DOHH2 (cell line): ENCODE data around the gene RHBDF2.

ENCODE experiments used
- EZH2phosphoT487 ChIP-seq: fragments of 200-600 bp; sonication (generic); IDR thresholded peaks from 2 replicates; pipeline ENCODE4 v1.6.1; 2017; ENCODE audit warnings: borderline replicate concordance, mild to moderate bottlenecking, antibody characterized with exemption, low read length, moderate library complexity, mixed read lengths
- TF ChIP-seq, protein P1 (sequence below): fragments of 200-600 bp; sonication (generic); IDR thresholded peaks from one replicate; pipeline ENCODE4 v1.5.1; 2014; ENCODE audit warnings: antibody characterized with exemption, mild to moderate bottlenecking, low read depth, low read length; ENCODE audit not compliant: poor library complexity, severe bottlenecking

- TF ChIP-seq, protein P1, sequence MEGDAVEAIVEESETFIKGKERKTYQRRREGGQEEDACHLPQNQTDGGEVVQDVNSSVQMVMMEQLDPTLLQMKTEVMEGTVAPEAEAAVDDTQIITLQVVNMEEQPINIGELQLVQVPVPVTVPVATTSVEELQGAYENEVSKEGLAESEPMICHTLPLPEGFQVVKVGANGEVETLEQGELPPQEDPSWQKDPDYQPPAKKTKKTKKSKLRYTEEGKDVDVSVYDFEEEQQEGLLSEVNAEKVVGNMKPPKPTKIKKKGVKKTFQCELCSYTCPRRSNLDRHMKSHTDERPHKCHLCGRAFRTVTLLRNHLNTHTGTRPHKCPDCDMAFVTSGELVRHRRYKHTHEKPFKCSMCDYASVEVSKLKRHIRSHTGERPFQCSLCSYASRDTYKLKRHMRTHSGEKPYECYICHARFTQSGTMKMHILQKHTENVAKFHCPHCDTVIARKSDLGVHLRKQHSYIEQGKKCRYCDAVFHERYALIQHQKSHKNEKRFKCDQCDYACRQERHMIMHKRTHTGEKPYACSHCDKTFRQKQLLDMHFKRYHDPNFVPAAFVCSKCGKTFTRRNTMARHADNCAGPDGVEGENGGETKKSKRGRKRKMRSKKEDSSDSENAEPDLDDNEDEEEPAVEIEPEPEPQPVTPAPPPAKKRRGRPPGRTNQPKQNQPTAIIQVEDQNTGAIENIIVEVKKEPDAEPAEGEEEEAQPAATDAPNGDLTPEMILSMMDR = no peak
- TF ChIP-seq EZH2phosphoT487 = no peak
Measured at GRCh38 chr17:76480632-76481031, 20.6 kb downstream of the RHBDF2 start.
